Cardiac muscle cell (in vitro differentiated cells and primary cell): ENCODE data around the gene JPH4. TPM values are rescaled to one million over a fixed set of nuclear protein-coding genes. Genes with fewer than 3 reads are reported as not detected.

Source experiments
- DNase-seq, 2 donors: peaks; one replicate each; pipeline versions ENCODE4 v3.0.0 to v3.0.0-alpha.2; 2010 to 2017; ENCODE audit warnings: low read depth in 1 of 2, low spot score in 1 of 2
- H3K27ac ChIP-seq: fragments of 200-600 bp; sonication (generic); 2 replicates; pipeline ENCODE4 v1.5.1; 2016
- H3K27me3 ChIP-seq: fragments of 200-600 bp; sonication (generic); 2 replicates; pipeline ENCODE4 v1.6.0; 2016; ENCODE audit warnings: control low read depth
- H3K36me3 ChIP-seq: fragments of 200-600 bp; sonication (generic); 2 replicates; pipeline ENCODE4 v1.5.1; 2016; ENCODE audit warnings: control low read depth
- H3K4me1 ChIP-seq: fragments of 200-600 bp; sonication (generic); 2 replicates; pipeline ENCODE4 v1.8.1; 2017; ENCODE audit warnings: low read depth, mild to moderate bottlenecking, mixed run types
- H3K4me3 ChIP-seq: fragments of 200-600 bp; sonication (generic); 2 replicates; pipeline ENCODE4 v1.5.1; 2016; ENCODE audit warnings: mild to moderate bottlenecking
- H3K9me3 ChIP-seq: fragments of 200-600 bp; sonication (generic); 2 replicates; pipeline ENCODE4 v1.5.1; 2017; ENCODE audit warnings: low read depth, mild to moderate bottlenecking, control low read depth
- CTCF ChIP-seq: IDR thresholded peaks from 2 replicates; pipeline ENCODE4 v1.5.1; 2012; ENCODE audit warnings: low read depth, mild to moderate bottlenecking, low read length
- polyA plus RNA-seq: library from polyadenylated mRNA; unstranded; fragments of >200 nt; fragmentation: Nextera tagmentation; extraction: Ambion mirVana; gene quantifications from 2 replicates; pipeline ENCODE4 v1.2.1, GENCODE V29; 2016
- total RNA-seq: library from RNA; depleted of rRNA; stranded (reverse); fragments of >200 nt; gene quantifications from 2 replicates; pipeline ENCODE4 v1.2.3, GENCODE V29; 2016

JPH4 gene
- total and polyA plus RNA-seq, 2 experiments from 2014 or later = 0.53 to 0.63 TPM

GRCh38 chr14:23580152-23580926 lies 1.7 kb upstream of the JPH4 start:
- H3K36me3 ChIP-seq = no peaks in the 10 kb centered on the region
- no peak for DNase-seq
- H3K4me3 ChIP-seq = no peak overlapping the region
- no peak for TF ChIP-seq CTCF
- no peak overlapping the region for H3K27ac ChIP-seq
- peaks cover 5% of the 10 kb centered on the region for H3K4me1 ChIP-seq
- H3K27me3 ChIP-seq = peaks cover 47% of the 10 kb centered on the region
- H3K9me3 ChIP-seq = no peaks in the 10 kb centered on the region

- Histone ChIP-seq H3K27me3 (peaks cover 53% of the 10 kb centered on the region), H3K4me3 (no peak overlapping the region), H3K4me1 (peaks cover 5% of the 10 kb centered on the region), H3K9me3 (no peaks in the 10 kb centered on the region), H3K27ac (no peak overlapping the region), H3K36me3 (no peaks in the 10 kb centered on the region)
- no peak for DNase-seq
- no peak for TF ChIP-seq CTCF
Observed at GRCh38 chr14:23579739-23580138, 1.1 kb upstream of the JPH4 start.

GRCh38 chr14:23579311-23579630 lies 681 bp upstream of the JPH4 start:
- H3K4me3 ChIP-seq = no peak overlapping the region
- TF ChIP-seq CTCF = no peak
- H3K27ac ChIP-seq = no peak overlapping the region
- H3K27me3 ChIP-seq = peaks cover 53% of the 10 kb centered on the region
- peaks cover 5% of the 10 kb centered on the region for H3K4me1 ChIP-seq
- DNase-seq = no peak
- H3K9me3 ChIP-seq = no peaks in the 10 kb centered on the region
- no peaks in the 10 kb centered on the region for H3K36me3 ChIP-seq

GRCh38 chr14:23577710-23578392 lies 739 bp downstream of the JPH4 start:
- H3K4me1 ChIP-seq = peaks cover 5% of the 10 kb centered on the region
- no peaks in the 10 kb centered on the region for H3K9me3 ChIP-seq
- peak overlapping the region; percentile 23 for H3K4me3 ChIP-seq
- no peak for TF ChIP-seq CTCF
- H3K27me3 ChIP-seq = peaks cover 53% of the 10 kb centered on the region
- H3K36me3 ChIP-seq = no peaks in the 10 kb centered on the region
- no peak for DNase-seq
- H3K27ac ChIP-seq = no peak overlapping the region

- Histone ChIP-seq H3K36me3 (no peaks in the 10 kb centered on the region), H3K27me3 (peaks cover 53% of the 10 kb centered on the region), H3K9me3 (no peaks in the 10 kb centered on the region), H3K27ac (no peak overlapping the region), H3K4me3 (peak overlapping the region; percentile 23), H3K4me1 (peaks cover 5% of the 10 kb centered on the region)
- peak; percentile 44 to 52 for DNase-seq
- no peak for TF ChIP-seq CTCF
Observed at GRCh38 chr14:23577004-23577681, 1.4 kb downstream of the JPH4 start.
